ENCODE results near the gene COPZ2. TPM values are rescaled to one million over a fixed set of nuclear protein-coding genes. Genes with fewer than 3 reads are reported as not detected.

The COPZ2 gene
- total RNA-seq, 1 donor from 2014 or later = not detected

DNA sequence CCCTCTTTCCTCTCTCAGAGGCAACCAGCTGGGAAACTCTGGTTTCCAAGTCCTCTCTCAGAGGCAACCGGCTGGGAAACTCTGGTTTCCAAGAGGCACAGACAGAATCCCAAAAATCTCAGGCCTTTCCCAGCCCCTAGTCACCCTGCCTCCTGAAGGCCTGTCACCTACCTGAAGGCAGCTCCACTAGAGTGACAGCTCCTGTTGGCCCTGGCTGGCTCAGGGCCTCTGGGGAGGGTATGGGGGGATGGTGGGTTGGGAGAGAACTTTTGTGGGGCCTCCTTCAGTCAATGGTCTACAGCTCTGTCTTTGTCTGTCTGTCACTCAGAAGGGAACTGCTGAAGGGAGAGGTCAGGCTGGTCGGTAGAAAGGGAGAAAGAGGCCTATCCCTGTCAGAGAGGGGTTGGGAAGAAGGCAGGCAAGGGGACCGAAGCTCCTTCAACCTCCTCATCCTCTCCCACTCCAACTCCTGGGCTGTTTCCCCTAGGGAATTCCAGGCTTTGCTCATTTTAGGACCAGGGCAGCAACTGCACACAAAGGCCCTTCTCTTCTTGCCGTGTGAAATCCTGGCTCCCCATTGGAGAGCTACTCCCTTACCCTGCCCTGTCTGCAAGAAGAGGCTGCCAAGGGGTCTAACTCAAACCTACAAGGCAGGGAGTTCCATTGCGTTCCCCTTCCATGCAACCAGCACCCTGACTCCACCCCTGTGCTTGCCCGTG is 23.6 kb downstream of the COPZ2 start:
- no peak for DNase-seq (ENCODE audit: low spot score)
- H3K27me3 Mint-ChIP-seq (ENCODE audit: unreplicated experiment) = peaks cover 11% of the 10 kb centered on the region
- H3K4me1 Mint-ChIP-seq (ENCODE audit: unreplicated experiment) = peaks cover 10% of the 10 kb centered on the region
- TF ChIP-seq, protein P1, sequence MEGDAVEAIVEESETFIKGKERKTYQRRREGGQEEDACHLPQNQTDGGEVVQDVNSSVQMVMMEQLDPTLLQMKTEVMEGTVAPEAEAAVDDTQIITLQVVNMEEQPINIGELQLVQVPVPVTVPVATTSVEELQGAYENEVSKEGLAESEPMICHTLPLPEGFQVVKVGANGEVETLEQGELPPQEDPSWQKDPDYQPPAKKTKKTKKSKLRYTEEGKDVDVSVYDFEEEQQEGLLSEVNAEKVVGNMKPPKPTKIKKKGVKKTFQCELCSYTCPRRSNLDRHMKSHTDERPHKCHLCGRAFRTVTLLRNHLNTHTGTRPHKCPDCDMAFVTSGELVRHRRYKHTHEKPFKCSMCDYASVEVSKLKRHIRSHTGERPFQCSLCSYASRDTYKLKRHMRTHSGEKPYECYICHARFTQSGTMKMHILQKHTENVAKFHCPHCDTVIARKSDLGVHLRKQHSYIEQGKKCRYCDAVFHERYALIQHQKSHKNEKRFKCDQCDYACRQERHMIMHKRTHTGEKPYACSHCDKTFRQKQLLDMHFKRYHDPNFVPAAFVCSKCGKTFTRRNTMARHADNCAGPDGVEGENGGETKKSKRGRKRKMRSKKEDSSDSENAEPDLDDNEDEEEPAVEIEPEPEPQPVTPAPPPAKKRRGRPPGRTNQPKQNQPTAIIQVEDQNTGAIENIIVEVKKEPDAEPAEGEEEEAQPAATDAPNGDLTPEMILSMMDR (IDR thresholded peaks at IDR 0.05; ENCODE audit: unreplicated experiment) = no peak
- H3K9me3 Mint-ChIP-seq (ENCODE audit: unreplicated experiment) = no peaks in the 10 kb centered on the region
- H3K27ac Mint-ChIP-seq (ENCODE audit: unreplicated experiment) = no peak overlapping the region
- no peak overlapping the region for H3K4me3 Mint-ChIP-seq (ENCODE audit: unreplicated experiment)
- no peaks in the 10 kb centered on the region for H3K36me3 Mint-ChIP-seq (ENCODE audit: low read depth, unreplicated experiment)

DNA sequence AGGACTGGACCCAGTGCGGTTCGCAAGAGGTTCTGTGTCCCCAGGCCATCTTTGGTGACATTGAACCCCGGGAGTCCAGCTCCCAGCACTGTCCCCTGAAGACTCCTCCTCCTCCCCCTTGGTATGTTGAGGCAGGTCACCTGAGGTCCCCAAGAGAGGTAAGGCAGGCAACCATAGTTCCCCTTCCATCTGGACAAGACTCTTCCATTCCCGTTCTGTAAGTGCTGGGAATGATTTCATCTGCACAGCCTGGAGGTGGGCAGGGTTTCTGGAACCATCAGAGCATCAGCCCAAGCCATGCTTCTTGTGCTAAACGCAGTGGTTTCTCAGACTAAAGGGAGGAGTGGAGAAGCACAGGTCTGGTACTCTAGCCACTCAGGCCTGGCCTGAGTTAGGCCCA is 24.9 kb downstream of the COPZ2 start:
- no peak overlapping the region for H3K27ac Mint-ChIP-seq (ENCODE audit: unreplicated experiment)
- peaks cover 10% of the 10 kb centered on the region for H3K4me1 Mint-ChIP-seq (ENCODE audit: unreplicated experiment)

DNA sequence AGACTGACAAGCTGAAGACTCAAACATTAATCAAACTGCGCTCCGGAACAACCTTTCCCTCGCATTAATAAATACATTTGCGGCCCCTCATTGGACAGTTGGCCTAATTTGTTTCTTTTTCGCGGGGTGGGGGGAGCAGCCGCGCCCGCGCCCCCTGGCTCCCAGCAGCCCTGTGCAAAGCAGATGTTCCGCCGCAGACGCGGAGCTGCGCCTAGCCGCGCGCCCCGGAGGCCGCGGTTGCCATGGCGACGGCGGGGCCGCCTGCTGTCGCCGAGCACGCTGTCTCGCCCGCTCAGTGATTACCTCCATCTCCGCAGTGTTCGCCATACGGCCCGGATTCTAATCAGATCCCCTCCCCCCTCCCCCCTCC is 25.5 kb downstream of the COPZ2 start:
- Mint-ChIP-seq H3K27me3 (ENCODE audit: unreplicated experiment) (peaks cover 11% of the 10 kb centered on the region), H3K27ac (ENCODE audit: unreplicated experiment) (no peak overlapping the region), H3K36me3 (ENCODE audit: low read depth, unreplicated experiment) (no peaks in the 10 kb centered on the region), H3K9me3 (ENCODE audit: unreplicated experiment) (no peaks in the 10 kb centered on the region), H3K4me3 (ENCODE audit: unreplicated experiment) (peak overlapping the region; percentile 86), H3K4me1 (ENCODE audit: unreplicated experiment) (peaks cover 10% of the 10 kb centered on the region)
- DNase-seq (ENCODE audit: low spot score) = peak; percentile 48
- TF ChIP-seq, protein P1 (IDR thresholded peaks at IDR 0.05; ENCODE audit: unreplicated experiment) = no peak

More for the DNA sequence above, 24.9 kb downstream of the COPZ2 start:
- Mint-ChIP-seq H3K36me3 (ENCODE audit: low read depth, unreplicated experiment) (no peaks in the 10 kb centered on the region), H3K27me3 (ENCODE audit: unreplicated experiment) (peaks cover 11% of the 10 kb centered on the region), H3K9me3 (ENCODE audit: unreplicated experiment) (no peaks in the 10 kb centered on the region), H3K4me3 (ENCODE audit: unreplicated experiment) (peak overlapping the region; percentile 47)
- TF ChIP-seq, protein P1 (IDR thresholded peaks at IDR 0.05; ENCODE audit: unreplicated experiment) = no peak
- no peak for DNase-seq (ENCODE audit: low spot score)

DNA sequence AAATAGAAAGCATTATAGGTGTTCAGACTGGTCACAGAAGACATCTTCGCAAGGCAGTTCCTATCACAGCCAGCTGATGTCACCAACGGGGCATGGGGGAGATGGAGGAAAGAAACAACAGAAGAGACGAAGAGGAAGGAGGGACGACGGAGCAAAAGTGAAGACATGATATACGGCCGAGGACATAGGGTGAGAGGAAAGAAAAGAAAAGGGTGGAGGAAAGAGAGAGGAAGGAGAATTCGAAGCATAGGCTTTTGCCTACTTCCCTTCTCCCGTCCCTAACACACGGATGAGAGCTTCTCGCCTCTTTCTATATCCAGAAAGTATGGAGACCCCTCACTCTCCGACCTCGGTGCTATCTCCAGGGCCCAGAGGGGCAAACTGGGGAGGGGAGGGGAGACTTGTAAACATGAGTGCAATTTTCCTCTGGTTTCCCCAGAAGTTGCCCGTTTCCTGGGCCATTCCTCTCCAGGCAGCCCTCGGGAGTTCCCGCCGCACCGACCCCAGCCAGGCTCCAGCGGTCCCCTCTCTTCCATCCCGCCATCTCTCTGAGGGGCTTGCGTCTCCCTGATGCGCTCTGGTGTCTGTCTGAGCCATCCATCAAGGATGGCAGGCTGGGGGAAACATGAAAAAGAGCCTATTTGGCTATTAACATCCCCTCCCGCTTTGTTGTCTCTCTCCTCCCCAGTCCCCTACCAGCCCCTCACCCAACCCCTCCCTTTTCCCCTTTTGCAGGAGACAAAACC is 26.0 kb downstream of the COPZ2 start:
- no peaks in the 10 kb centered on the region for H3K36me3 Mint-ChIP-seq (ENCODE audit: low read depth, unreplicated experiment)
- H3K4me3 Mint-ChIP-seq (ENCODE audit: unreplicated experiment) = peak overlapping the region; percentile 86
- no peak overlapping the region for H3K27ac Mint-ChIP-seq (ENCODE audit: unreplicated experiment)
- H3K9me3 Mint-ChIP-seq (ENCODE audit: unreplicated experiment) = no peaks in the 10 kb centered on the region
- no peak for DNase-seq (ENCODE audit: low spot score)
- peaks cover 10% of the 10 kb centered on the region for H3K4me1 Mint-ChIP-seq (ENCODE audit: unreplicated experiment)
- TF ChIP-seq, protein P1 (IDR thresholded peaks at IDR 0.05; ENCODE audit: unreplicated experiment) = peak; percentile 28
- H3K27me3 Mint-ChIP-seq (ENCODE audit: unreplicated experiment) = peaks cover 11% of the 10 kb centered on the region

DNA sequence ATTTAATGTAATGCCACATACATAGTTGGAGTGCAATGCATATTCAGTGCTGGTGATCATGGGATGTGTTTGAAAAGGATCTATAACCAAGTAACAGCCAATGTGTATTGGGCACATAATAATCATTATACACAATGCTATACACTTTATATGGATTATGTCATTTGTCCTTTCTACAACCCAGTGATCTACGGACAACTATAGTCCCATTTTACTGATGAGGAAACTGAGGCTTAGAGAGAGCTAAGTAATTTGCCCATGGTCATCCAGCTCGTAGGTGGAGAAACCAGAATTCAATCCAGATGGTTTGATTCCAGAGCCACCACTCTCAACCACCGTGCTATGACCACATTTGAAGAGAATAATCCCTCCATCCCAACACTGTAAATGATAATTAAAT is 27.4 kb downstream of the COPZ2 start:
- no peak overlapping the region for H3K4me3 Mint-ChIP-seq (ENCODE audit: unreplicated experiment)
- no peak for DNase-seq (ENCODE audit: low spot score)
- no peaks in the 10 kb centered on the region for H3K36me3 Mint-ChIP-seq (ENCODE audit: low read depth, unreplicated experiment)
- no peak overlapping the region for H3K27ac Mint-ChIP-seq (ENCODE audit: unreplicated experiment)
- TF ChIP-seq, protein P1 (IDR thresholded peaks at IDR 0.05; ENCODE audit: unreplicated experiment) = no peak
- peaks cover 7% of the 10 kb centered on the region for H3K4me1 Mint-ChIP-seq (ENCODE audit: unreplicated experiment)
- H3K9me3 Mint-ChIP-seq (ENCODE audit: unreplicated experiment) = no peaks in the 10 kb centered on the region
- H3K27me3 Mint-ChIP-seq (ENCODE audit: unreplicated experiment) = peaks cover 12% of the 10 kb centered on the region
